GM18520 (cell line): ENCODE measurements around the gene SAE1.

Source experiments
- ATAC-seq: cut with Tn5 transposase; IDR thresholded peaks from one replicate; pipeline ENCODE4 v1.9.1; 2021; ENCODE audit not compliant: unreplicated experiment

SAE1 gene

DNA sequence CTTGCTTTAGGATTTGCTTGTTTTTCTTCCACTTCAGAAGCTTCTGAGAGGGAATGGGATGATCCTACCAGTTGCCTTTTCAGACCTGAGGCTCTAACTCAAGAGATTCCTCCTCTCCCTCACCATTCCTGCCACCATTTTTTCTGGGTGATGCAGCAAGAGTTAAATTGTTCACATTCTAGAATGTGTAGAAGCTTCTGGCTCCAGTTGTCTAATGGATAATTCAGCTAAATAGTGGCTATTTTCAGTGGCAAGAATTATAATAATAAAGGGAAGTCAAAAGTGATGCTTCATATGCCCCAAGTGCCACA is 79.5 kb downstream of the SAE1 start:
- no peak for ATAC-seq

DNA sequence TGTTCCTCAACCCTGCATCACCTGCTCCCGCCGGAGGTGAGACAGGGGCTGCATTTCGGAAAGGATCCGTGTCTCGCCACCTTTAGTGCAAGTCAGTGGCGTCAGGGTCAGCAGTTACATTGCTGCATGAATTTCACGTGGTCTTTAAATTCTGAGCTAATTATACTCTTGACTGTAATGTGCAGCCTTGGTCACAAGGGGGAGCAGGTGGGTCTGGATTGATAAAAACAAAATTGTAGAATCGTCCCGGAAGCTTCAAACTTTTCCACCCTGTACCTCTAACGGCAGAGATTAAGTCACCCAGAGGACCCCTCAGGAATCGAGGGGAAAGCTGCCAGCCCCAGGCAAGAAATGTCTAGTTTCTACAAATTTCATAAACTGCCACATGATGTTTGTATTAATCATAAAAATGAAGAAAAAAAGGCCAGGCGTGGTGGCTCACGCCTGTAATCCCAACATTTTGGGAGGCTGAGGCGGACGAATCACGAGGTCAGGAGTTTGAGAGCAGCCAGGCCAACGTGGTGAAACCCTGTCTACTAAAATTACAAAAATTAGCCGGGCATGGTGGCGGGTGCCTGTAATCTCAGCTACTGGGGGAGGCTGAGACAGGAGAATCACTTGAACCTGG is 80.2 kb downstream of the SAE1 start:
- no peak for ATAC-seq

DNA sequence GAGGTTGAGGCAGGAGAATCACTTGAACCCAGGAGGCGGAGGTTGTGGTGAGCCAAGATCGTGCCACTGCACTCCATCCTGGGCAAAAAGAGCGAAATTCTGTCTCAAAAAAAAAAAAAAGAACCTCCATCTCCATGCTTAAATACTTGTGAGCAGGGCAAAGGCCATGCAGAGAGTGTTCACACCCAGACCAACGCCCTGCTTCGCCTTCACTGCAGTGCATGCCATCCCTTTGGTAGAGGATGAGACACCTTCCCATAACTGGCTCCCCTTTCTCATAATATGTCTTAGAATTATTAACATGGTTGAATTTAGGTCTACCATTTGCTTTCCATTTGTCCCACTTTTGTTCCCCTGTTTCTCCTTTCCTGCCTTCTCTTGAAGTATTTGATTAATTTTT is 84.9 kb downstream of the SAE1 start:
- ATAC-seq, result no peak

GRCh38 chr19:47221080-47221841 is 90.6 kb downstream of the SAE1 start:
- no peak for ATAC-seq

DNA sequence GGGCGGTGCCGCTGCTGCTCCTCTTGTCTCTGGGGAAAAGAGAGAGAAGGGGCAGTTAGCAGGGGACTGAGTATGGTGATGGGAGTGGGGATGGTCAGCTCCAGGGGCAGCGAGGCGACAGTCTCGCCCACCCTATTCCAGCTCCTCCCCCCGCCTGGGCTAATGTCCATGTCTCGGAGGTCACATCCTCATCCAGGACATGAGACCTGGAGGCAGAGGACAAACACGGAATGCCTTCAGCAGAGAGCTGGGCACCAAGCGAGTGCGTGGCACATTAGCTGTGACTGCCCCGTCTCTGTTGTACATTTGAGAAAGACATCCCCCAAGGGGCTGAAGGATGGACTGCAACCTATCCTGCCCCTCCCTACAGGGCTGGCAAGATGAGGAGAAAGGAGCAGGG is 91.3 kb downstream of the SAE1 start:
- no peak for ATAC-seq

DNA sequence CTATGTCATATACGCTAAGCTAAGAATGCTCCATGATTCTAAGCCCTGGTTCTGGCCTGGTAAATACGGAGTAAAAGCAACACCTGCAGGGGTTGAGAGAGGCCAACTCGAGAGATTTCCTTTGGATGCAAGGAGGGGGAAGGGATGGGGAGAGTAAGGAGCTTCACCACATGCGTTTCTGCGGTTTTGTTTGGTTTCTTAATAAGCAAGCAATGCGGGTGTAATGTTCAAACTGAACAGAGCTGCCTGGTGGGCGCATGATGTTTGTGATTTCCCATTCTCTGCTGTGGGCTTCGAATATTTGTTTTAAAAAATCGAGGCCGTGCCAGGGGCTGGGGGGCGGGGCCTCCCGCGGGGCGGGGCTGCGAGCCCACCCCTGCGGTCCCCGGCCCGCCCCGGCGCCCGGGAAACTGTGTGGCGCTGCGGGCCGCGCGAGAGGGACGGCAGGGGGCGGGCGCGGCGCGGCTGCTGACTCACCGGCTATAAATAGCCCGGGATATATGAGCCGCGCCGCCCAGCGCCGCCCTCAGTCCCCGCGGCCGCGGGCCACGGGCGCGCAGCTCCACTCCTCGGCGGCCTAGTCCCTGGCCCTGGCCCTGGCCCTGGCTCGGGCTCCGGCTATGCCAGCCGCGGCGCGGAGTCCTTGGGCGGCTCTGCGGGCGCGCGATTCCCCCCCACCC is 95.3 kb downstream of the SAE1 start:
- peak; percentile 33 for ATAC-seq

GRCh38 chr19:47226426-47227351 is 96.1 kb downstream of the SAE1 start:
- ATAC-seq, result peak; percentile 18

- peak; percentile 3 for ATAC-seq
These were observed 96.9 kb downstream of the SAE1 start for GRCh38 chr19:47227352-47228167.

DNA sequence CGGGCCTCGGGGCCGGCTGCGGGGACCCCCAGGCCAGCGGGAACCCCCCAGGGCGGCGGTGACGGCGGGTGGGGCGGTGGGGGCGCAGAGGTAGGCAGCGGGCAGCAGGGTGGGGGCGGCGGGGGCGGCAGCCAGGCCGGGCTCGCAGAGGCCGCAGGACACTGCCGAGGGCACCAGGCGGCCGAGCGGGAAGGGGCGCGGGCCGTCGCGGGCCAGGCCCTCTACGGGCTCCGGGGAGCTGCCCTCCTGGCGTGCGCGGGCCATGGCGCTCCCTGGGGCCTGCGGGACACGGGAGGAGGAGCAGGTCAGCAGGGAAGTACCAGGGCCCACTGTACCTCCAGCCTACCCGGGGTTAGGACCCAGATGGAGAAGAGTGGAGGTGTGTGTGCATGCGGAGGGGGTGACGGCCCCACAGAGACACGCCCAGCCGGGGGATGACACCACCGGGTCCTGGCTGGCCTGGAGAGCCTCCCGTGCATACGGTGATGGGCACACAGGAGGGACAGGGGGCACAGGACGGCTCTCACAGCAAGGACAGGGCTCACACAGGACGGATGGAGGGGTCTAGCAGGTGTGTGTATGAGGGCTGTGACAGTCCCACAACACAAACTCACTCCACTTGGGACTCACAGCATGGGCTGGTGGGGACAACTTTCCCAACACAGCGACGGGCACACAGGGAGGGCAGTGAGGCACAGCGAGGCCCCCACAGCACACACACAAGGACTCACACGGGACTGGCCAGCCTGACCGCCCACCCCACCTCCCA is 97.7 kb downstream of the SAE1 start:
- ATAC-seq, result no peak

- no peak for ATAC-seq
These were observed 98.5 kb downstream of the SAE1 start for GRCh38 chr19:47228937-47229675.

DNA sequence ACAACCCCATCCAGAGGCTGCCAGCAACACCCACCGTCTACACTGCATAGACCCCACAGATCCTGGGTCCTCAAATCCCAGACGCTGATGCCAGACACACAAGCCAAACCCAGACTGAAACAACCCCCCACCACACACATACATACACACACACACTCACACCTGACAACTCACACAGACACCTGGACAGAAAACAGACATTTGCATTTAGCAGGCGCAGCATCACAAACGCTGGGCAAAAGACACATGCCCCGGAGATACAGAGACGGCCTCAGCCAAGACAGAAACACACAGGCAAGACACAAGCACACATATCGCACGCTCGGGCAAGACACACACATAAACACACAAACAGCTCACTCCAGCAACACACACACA is 99.0 kb downstream of the SAE1 start:
- no peak for ATAC-seq

DNA sequence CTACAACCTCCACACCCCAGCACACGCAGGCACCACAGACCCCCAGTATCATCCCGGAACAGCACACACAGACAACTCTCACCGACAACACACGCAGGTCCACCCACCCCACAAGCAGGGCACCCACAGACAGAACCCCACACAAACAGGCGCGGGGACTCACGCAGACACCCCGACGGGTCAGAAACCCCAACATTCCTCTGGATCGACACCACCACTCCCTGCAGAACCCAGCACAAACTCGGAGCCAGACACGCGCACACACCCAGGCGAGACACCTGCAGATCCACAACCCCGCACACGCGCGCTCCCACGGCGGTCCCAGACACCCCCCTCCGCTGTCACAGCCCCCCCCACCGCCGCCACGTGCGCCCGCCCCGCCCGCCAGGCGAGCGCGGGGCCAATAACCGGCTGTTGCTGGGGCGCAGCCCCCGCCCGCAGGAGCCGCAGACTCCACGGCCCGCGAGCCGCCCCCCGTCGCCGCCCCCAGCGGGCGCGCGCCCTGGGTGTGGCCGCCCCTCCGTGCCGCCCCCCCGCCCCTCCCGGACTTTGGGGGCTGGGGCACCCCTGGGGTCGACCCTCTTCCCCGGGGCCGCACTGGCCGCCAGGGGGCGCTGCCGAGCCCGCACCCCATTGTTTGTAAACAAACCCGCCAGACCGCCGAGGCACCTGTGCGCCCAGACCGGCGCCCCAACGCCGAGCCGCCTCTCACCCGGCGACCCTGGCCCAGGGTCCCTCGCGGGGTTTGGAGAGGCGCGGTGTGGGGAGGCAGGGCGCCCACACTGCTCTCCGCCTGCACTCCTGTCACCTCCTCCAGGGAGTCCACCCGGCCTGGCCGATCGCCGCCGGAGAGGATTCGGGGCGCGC is 99.7 kb downstream of the SAE1 start:
- ATAC-seq, result no peak

DNA sequence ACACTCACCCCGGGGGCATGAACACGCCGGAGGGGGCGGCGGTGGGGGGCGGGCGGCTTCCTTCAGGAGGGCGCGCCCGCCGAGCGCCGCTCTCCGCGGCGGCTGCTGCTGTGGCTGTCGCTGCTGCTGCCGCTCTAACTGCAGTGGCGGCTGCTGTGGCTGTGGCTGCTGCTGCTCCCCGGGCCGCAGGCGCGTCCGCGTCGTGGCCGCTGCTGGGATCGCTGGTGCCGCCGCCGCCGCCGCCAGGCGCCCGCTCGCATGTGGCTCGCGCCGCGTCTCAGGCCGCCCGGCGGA is 100.2 kb downstream of the SAE1 start, which contains the start of gene BBC3:
TSS of gene BBC3 (minus strand) at position 279 of the 294 bp plus-strand sequence. CDS start 2,768 bp downstream, outside the sequence.
- peak; percentile 7 for ATAC-seq

GRCh38 chr19:47231215-47232054 is 100.8 kb downstream of the SAE1 start:
- ATAC-seq, result peak; percentile 22

DNA sequence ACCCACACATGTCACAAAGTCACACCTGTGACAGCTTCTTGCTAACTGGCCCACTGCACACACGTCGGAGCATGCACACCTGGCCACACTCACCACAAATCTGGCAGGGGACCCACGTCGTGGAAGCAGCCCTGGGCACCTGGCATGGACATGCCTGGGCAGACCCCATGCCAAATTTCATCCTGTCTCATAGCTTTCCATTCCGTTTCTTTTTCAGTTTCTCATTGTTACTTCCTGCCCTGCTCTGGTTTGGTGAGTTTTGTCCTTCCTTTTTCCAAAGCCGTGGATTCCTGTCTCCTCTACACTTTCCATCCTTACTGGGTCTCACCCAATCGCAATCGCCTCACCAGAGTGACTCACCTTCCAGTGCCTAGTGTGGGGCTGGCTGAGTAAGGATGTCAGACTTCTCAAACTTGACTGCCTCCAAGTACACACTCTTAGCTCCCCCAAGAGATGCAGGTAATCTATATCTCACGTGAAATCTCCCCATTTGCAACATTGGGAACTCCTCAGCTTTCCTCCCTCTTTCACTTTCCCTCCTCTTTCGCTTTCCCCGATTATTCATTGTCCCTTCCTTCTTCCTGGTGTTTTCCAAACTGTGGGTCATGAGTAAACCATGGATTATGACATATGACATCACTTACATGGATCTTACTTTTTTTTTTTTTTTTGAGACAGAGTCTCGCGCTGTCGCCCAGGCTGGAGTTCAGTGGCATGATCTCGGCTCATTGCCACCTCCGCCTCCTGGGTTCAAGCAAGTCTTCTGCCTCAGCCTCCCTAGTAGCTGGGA is 102.0 kb downstream of the SAE1 start:
- ATAC-seq, result no peak

DNA sequence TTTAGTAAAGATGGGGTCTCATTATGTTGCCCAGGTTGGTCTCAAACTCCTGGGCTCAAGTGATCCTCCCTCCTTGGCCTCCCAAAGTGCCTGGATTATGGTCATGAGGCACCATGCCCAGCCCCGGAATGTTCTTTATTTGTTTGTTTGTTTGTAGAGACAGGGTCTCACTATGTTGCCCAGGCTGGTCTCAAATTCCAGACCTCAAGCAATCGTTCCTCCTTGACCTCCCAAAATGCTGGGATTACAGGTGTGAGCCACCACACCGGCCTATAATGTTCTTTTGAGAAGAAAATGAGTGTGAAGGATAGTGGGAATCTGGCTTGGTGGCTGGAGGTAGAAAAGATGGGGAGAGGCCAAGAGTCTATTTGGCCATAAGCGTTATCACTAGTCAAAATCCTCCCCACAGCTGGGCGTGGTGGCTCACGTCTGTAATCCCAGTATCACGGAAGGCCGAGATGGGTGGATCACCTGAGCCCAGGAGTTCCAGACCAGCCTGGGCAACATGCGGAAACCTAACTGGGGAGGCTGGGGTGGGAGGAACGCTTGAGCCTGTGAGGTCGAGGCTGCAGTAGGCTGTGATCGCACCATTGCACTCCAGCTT is 105.5 kb downstream of the SAE1 start:
- no peak for ATAC-seq
